Endothelial cell (in vitro differentiated cells): ENCODE results near the gene EFCAB12. TPM values are rescaled to one million over a fixed set of nuclear protein-coding genes. Genes with fewer than 3 reads are reported as not detected.
"Not testable (repeated sequence)": the region's sequence is repeated elsewhere in the genome, so short reads cannot be mapped to it uniquely, and the experiment has no call there.

Experiments used
- DNase-seq: peaks from one replicate; pipeline ENCODE4 v3.0.0; 2021; ENCODE audit warnings: low spot score
- H3K27ac Mint-ChIP-seq: one replicate; pipeline ENCODE4 v1.8.0; 2021; ENCODE audit warnings: mixed read lengths, inconsistent platforms; ENCODE audit not compliant: unreplicated experiment
- H3K27me3 Mint-ChIP-seq: one replicate; pipeline ENCODE4 v1.8.0; 2021; ENCODE audit warnings: mild to moderate bottlenecking, moderate library complexity, mixed read lengths, inconsistent platforms; ENCODE audit not compliant: unreplicated experiment
- H3K36me3 Mint-ChIP-seq: one replicate; pipeline ENCODE4 v1.8.0; 2021; ENCODE audit warnings: mild to moderate bottlenecking, low read depth, mixed read lengths, inconsistent platforms; ENCODE audit not compliant: unreplicated experiment
- H3K4me1 Mint-ChIP-seq: one replicate; pipeline ENCODE4 v1.8.0; 2021; ENCODE audit warnings: mild to moderate bottlenecking, mixed read lengths, inconsistent platforms; ENCODE audit not compliant: unreplicated experiment
- H3K4me3 Mint-ChIP-seq: one replicate; pipeline ENCODE4 v1.8.0; 2021; ENCODE audit warnings: mild to moderate bottlenecking, mixed read lengths, inconsistent platforms; ENCODE audit not compliant: unreplicated experiment
- H3K9me3 Mint-ChIP-seq: one replicate; pipeline ENCODE4 v1.8.0; 2021; ENCODE audit warnings: mixed read lengths, inconsistent platforms; ENCODE audit not compliant: unreplicated experiment
- CTCF ChIP-seq: fragments of 200-600 bp; sonication (generic); IDR thresholded peaks from one replicate; pipeline ENCODE4 v1.5.0; 2021; ENCODE audit warnings: antibody characterized with exemption; ENCODE audit not compliant: unreplicated experiment
- total RNA-seq: library from RNA; stranded (reverse); fragmentation: NEBNext Ultra II Directional; extraction: Animal tissue kit (Norgen Biotek cat#: 25700); gene quantifications from one replicate; pipeline ENCODE4 v1.2.1, GENCODE V29; 2021; ENCODE audit not compliant: unreplicated experiment

Gene EFCAB12
- total RNA-seq, 1 donor from 2014 or later: 0.21 TPM

DNA sequence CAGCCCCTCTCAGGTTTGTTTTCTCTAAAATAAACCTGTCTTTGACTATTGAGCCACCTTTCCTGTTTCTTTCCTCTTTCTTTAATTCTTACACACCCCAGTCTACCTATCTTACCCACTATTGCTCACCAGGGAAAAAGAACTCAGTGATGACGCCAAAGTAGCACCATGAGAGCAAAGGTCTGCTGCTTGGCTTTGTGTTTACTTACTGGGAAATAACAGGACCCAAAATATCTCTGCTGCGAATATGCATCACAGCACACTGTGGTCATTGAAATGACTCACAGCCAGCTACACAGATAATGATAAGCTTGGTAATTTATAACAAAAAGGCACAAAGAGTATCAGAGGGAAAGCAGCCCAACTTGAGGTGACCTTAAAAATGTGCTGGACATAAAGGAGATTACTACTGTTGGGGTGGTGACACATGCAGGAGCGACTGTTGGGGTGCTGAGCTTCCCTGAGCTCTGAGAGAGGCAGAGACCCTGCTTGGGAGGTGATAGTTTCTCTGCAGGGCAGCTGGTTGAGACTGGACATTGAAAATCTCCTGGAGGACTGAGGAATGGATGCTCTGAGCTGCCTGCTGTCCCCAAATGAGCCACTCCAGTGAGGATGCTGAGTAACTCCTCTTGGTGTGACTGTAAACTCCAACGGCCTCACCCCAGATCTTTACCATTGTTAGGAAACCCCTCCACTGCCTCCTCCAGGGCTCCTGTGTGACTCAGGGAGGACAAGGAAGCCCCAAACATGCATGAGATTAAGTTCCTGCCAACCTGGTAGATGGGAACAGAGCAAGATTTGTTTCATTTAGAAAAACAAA, 14.5 kb downstream of the EFCAB12 start:
- no peaks in the 10 kb centered on the region for H3K9me3 Mint-ChIP-seq
- no peak overlapping the region for H3K4me3 Mint-ChIP-seq
- H3K27me3 Mint-ChIP-seq: peaks cover 7% of the 10 kb centered on the region
- H3K36me3 Mint-ChIP-seq: no peaks in the 10 kb centered on the region
- TF ChIP-seq CTCF: no peak
- DNase-seq: no peak
- H3K27ac Mint-ChIP-seq: no peak overlapping the region
- H3K4me1 Mint-ChIP-seq: peaks cover 10% of the 10 kb centered on the region

- not testable (repeated sequence) for DNase-seq, H3K27me3 Mint-ChIP-seq, H3K36me3 Mint-ChIP-seq, H3K9me3 Mint-ChIP-seq, H3K27ac Mint-ChIP-seq, H3K4me3 Mint-ChIP-seq
- peaks cover 10% of the 10 kb centered on the region for H3K4me1 Mint-ChIP-seq
Observed at GRCh38 chr3:129413238-129413637, 15.2 kb downstream of the EFCAB12 start.

GRCh38 chr3:129412542-129413198, 15.8 kb downstream of the EFCAB12 start:
- TF ChIP-seq CTCF: no peak
- Mint-ChIP-seq H3K36me3 (no peaks in the 10 kb centered on the region), H3K4me1 (peaks cover 10% of the 10 kb centered on the region), H3K4me3 (no peak overlapping the region), H3K27ac (no peak overlapping the region), H3K27me3 (peaks cover 5% of the 10 kb centered on the region), H3K9me3 (no peaks in the 10 kb centered on the region)
- DNase-seq: no peak

- no peak for TF ChIP-seq CTCF
- peaks cover 5% of the 10 kb centered on the region for H3K27me3 Mint-ChIP-seq
- no peak overlapping the region for H3K4me3 Mint-ChIP-seq
Observed at GRCh38 chr3:129410971-129411370, 17.5 kb downstream of the EFCAB12 start.

GRCh38 chr3:129409541-129409940, 18.9 kb downstream of the EFCAB12 start:
- H3K27ac Mint-ChIP-seq: no peak overlapping the region
- TF ChIP-seq CTCF: no peak
- peaks cover 5% of the 10 kb centered on the region for H3K27me3 Mint-ChIP-seq
- peaks cover 7% of the 10 kb centered on the region for H3K4me1 Mint-ChIP-seq
- H3K4me3 Mint-ChIP-seq: no peak overlapping the region
- no peaks in the 10 kb centered on the region for H3K9me3 Mint-ChIP-seq
- H3K36me3 Mint-ChIP-seq: no peaks in the 10 kb centered on the region
- DNase-seq: no peak

More at GRCh38 chr3:129410971-129411370, 17.5 kb downstream of the EFCAB12 start:
- DNase-seq: no peak
- no peak overlapping the region for H3K27ac Mint-ChIP-seq
- H3K4me1 Mint-ChIP-seq: peaks cover 10% of the 10 kb centered on the region
- H3K36me3 Mint-ChIP-seq: no peaks in the 10 kb centered on the region
- H3K9me3 Mint-ChIP-seq: no peaks in the 10 kb centered on the region
